Activated B cell treated with CpG ODN at 0.5 μM for 24 hours (primary cell): ENCODE data around the gene PRXL2A. TPM values are rescaled to one million over a fixed set of nuclear protein-coding genes. Genes with fewer than 3 reads are reported as not detected.

Experiments used
- ATAC-seq: fragments of 200-7000 bp; cut with Tn5 transposase; one replicate; pipeline ENCODE4 v1.10.0; 2021; ENCODE audit warnings: low read depth, mild to moderate bottlenecking, moderate library complexity
- CTCF ChIA-PET: fragments of 350-600 bp; sonication (Branson Sonifier 250); formaldehyde crosslinking; loops from one replicate; lab custom pipeline; 2021; ENCODE audit warnings: antibody characterized with exemption; lab: Charles Lee
- POLR2A ChIA-PET: fragments of 350-600 bp; sonication (Branson Sonifier 250); formaldehyde crosslinking; loops from one replicate; lab custom pipeline; 2021; ENCODE audit warnings: antibody characterized with exemption; lab: Charles Lee
- DNase-seq: peaks from one replicate; pipeline ENCODE4 v3.0.0; 2022
- H3K27ac Mint-ChIP-seq: one replicate; pipeline ENCODE4 v1.8.0; 2020; ENCODE audit warnings: mixed read lengths
- H3K27me3 Mint-ChIP-seq: one replicate; pipeline ENCODE4 v1.8.0; 2021; ENCODE audit warnings: mixed read lengths
- H3K36me3 Mint-ChIP-seq: one replicate; pipeline ENCODE4 v1.8.0; 2021; ENCODE audit warnings: low read depth, mixed read lengths
- H3K4me1 Mint-ChIP-seq: one replicate; pipeline ENCODE4 v1.8.0; 2021; ENCODE audit warnings: mixed read lengths
- H3K4me3 Mint-ChIP-seq: one replicate; pipeline ENCODE4 v1.8.0; 2020; ENCODE audit warnings: mild to moderate bottlenecking, mixed read lengths
- H3K9me3 Mint-ChIP-seq: one replicate; pipeline ENCODE4 v1.8.0; 2020; ENCODE audit warnings: mixed read lengths
- intact Hi-C: fragments of 100-400 bp; cut with micrococcal nuclease; formaldehyde crosslinking; loops from one replicate; pipeline ENCODE4 v1.15.1; 2024
- total RNA-seq: library from RNA; stranded (reverse); gene quantifications from 2 replicates; pipeline ENCODE4 v1.2.3, GENCODE V29; 2022
- TF ChIP-seq, protein P1 (sequence below): fragments of 200-600 bp; IDR thresholded peaks from one replicate; pipeline ENCODE4 v1.8.0; 2022; ENCODE audit warnings: antibody characterized with exemption, mild to moderate bottlenecking

The PRXL2A gene
- total RNA-seq, 1 donor from 2014 or later, result 8.5 TPM

DNA sequence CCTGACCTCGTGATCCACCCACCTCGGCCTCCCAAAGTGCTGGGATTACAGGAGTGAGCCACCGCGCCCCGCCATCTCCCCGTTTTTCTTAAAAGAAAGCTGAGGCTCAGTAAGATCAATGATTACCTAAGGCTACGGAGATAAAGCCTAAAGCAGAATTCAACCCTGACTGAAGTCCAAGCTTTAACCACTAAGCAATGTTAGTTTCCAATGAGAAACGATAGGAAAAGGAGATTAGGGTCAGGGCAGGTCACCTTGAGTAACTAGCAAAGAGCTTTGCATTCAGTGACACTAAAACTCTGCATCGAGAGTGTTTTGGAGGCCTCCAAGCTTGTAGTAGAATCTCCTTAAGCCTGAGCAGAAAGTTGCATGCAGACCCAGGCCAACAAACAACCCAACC, 17.6 kb upstream of the PRXL2A start:
- Mint-ChIP-seq H3K27me3 (peaks cover 16% of the 10 kb centered on the region), H3K27ac (no peak overlapping the region), H3K4me1 (no peaks in the 10 kb centered on the region), H3K4me3 (no peak overlapping the region), H3K36me3 (no peaks in the 10 kb centered on the region), H3K9me3 (no peaks in the 10 kb centered on the region)
- ATAC-seq (no peak), DNase-seq (no peak)
- ChIA-PET POLR2A (no interaction called here), CTCF (interaction anchor here (1.8 kb wide), 1 partner anchor 115 kb away, joined by 6 read pairs; no protein-coding TSS in a partner anchor)
- TF ChIP-seq, protein P1, sequence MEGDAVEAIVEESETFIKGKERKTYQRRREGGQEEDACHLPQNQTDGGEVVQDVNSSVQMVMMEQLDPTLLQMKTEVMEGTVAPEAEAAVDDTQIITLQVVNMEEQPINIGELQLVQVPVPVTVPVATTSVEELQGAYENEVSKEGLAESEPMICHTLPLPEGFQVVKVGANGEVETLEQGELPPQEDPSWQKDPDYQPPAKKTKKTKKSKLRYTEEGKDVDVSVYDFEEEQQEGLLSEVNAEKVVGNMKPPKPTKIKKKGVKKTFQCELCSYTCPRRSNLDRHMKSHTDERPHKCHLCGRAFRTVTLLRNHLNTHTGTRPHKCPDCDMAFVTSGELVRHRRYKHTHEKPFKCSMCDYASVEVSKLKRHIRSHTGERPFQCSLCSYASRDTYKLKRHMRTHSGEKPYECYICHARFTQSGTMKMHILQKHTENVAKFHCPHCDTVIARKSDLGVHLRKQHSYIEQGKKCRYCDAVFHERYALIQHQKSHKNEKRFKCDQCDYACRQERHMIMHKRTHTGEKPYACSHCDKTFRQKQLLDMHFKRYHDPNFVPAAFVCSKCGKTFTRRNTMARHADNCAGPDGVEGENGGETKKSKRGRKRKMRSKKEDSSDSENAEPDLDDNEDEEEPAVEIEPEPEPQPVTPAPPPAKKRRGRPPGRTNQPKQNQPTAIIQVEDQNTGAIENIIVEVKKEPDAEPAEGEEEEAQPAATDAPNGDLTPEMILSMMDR, result no peak
- intact Hi-C loops, result no loop called here

DNA sequence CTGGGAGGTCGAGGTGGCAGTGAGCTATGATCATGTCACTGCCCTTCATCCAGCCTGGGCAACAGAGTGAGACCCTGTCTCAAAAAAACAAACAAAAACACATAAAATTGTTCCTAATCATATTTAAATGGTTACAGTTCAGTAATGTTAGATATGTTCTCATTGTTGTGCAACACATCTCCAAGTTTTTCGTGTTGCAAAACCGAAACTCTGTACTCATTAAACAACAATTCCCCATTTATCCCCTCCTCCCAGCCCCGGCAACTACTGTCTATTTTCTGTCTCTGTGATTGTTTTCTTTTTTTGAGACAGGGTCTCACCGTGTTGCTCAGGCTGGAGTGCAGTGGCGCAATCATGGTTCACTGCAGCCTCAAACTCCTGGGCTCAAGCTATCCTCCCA, 16.1 kb upstream of the PRXL2A start:
- no peak overlapping the region for H3K27ac Mint-ChIP-seq

DNA sequence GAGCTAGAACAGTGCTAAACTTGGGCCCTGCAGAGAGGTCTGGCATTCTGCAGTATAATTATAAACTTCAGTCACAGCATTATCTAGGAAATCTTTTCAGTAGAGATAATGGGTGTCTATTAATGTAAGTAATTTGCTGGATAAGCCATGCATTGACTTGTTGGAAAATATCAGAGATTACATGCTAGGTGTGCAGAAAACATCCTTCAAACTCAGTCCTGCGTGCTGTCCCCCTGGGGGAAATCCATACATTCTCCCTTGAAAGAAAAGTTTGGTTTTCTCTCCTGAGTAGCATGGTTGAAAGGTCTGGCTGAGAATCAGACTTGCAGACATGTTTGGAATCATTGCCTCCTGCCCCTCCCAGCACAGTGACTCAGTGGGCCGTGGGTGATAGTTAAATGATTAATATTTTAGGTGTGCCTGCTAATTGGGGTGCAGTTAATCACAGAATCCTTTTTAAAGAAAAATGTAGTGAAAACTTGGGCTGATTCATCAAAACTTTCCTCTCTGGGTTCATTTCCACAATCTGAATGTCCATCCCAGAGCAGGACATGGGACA, 13.9 kb upstream of the PRXL2A start:
- Mint-ChIP-seq H3K9me3 (no peaks in the 10 kb centered on the region), H3K4me3 (no peak overlapping the region), H3K4me1 (no peaks in the 10 kb centered on the region), H3K27ac (no peak overlapping the region), H3K36me3 (no peaks in the 10 kb centered on the region), H3K27me3 (peaks cover 16% of the 10 kb centered on the region)
- ChIA-PET POLR2A (no interaction called here), CTCF (no interaction called here)
- DNase-seq (no peak), ATAC-seq (no peak)
- TF ChIP-seq, protein P1, result no peak
- intact Hi-C loops, result no loop called here

More for the DNA sequence above, 16.1 kb upstream of the PRXL2A start:
- H3K36me3 Mint-ChIP-seq, result no peaks in the 10 kb centered on the region
- H3K9me3 Mint-ChIP-seq, result no peaks in the 10 kb centered on the region
- no peaks in the 10 kb centered on the region for H3K4me1 Mint-ChIP-seq
- ChIA-PET CTCF (no interaction called here), POLR2A (no interaction called here)
- ATAC-seq, result no peak
- intact Hi-C loops, result no loop called here
- peaks cover 16% of the 10 kb centered on the region for H3K27me3 Mint-ChIP-seq
- H3K4me3 Mint-ChIP-seq, result no peak overlapping the region
- TF ChIP-seq, protein P1, result no peak
- no peak for DNase-seq

DNA sequence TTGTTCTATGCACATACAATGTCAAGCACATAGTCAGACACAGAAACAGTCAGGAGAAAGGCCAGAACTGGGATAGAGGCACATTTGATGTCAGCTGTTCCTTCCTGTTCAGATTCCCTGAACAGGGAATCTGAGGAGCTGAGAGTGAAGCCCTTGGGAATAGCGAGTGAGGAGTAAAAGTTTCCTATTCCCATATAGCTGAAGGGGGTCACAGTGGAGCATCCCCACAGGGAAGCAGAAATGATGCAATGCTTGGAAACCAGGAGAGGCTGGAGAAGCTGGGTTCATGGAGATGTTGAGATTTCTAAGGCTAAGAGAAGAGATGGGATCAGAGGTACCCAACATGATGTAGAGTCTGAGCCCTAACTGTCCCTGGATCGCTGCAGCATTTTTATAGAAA, 11.3 kb upstream of the PRXL2A start:
- ATAC-seq (no peak), DNase-seq (no peak)
- H3K36me3 Mint-ChIP-seq, result no peaks in the 10 kb centered on the region
- no peak overlapping the region for H3K27ac Mint-ChIP-seq
- POLR2A ChIA-PET, result no interaction called here
- H3K9me3 Mint-ChIP-seq, result no peaks in the 10 kb centered on the region
- TF ChIP-seq, protein P1, result no peak
- H3K27me3 Mint-ChIP-seq, result peaks cover 8% of the 10 kb centered on the region
- intact Hi-C loops, result no loop called here
- no peak overlapping the region for H3K4me3 Mint-ChIP-seq
- CTCF ChIA-PET, result interaction anchor here (1.8 kb wide), 1 partner anchor 109 kb away, joined by 7 read pairs; no protein-coding TSS in a partner anchor
- no peaks in the 10 kb centered on the region for H3K4me1 Mint-ChIP-seq

DNA sequence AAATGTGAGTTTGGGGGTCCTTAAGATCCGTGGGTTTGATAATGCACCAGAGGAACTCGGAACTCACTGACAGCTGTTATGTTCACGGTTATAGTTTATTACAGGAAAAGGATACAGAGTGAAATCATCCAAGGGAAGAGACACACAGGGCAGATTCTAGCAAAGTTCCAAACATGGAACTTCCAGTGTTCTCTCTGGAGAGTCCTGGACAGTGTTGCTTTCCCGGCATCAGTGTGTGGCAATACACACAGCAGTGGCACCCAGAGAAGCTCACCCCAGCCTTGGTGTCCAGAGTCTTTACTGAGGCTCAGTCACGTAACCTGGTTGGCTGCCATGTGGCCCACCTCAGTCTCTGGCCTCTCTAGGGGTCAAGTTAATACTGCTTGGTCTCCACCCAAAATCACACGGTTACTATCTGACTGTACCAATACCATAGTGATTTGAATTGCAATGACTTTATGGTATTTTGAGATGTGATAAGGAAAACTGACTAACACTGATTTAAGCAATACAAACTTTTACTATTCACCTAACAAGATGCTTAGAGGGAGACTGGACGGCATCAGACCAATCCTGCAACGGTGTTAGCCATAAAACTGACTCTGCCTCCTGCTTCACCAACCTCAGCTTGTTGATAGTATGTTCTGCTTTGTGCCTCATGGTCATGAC, 8.1 kb upstream of the PRXL2A start:
- TF ChIP-seq, protein P1, result no peak
- ATAC-seq (no peak), DNase-seq (no peak)
- H3K27ac Mint-ChIP-seq, result no peak overlapping the region
- no peaks in the 10 kb centered on the region for H3K4me1 Mint-ChIP-seq
- no peaks in the 10 kb centered on the region for H3K27me3 Mint-ChIP-seq
- CTCF ChIA-PET, result no interaction called here
- POLR2A ChIA-PET, result no interaction called here
- H3K9me3 Mint-ChIP-seq, result no peaks in the 10 kb centered on the region
- no peaks in the 10 kb centered on the region for H3K36me3 Mint-ChIP-seq
- no peak overlapping the region for H3K4me3 Mint-ChIP-seq
- intact Hi-C loops, result loop anchor here (10.0 kb wide), 1 partner anchor 265 kb away; no protein-coding TSS in a partner anchor
